Stimulated activated CD8-positive, alpha-beta memory T cell treated with anti-CD3 and anti-CD28 coated beads, Interleukin-4, amount 100 ng/mL, for 1 hour (primary cell): Measurements from ENCODE around the gene ACADSB.
A peak's percentile ranks its signal among the peaks of the same experiment; 100 is the strongest.

Source experiments
- DNase-seq, 2 donors: peaks; one replicate each; pipeline ENCODE4 v3.0.0-alpha.2; 2020; ENCODE audit warnings: low read depth in 2 of 2, low spot score in 1 of 2

ACADSB gene

DNA sequence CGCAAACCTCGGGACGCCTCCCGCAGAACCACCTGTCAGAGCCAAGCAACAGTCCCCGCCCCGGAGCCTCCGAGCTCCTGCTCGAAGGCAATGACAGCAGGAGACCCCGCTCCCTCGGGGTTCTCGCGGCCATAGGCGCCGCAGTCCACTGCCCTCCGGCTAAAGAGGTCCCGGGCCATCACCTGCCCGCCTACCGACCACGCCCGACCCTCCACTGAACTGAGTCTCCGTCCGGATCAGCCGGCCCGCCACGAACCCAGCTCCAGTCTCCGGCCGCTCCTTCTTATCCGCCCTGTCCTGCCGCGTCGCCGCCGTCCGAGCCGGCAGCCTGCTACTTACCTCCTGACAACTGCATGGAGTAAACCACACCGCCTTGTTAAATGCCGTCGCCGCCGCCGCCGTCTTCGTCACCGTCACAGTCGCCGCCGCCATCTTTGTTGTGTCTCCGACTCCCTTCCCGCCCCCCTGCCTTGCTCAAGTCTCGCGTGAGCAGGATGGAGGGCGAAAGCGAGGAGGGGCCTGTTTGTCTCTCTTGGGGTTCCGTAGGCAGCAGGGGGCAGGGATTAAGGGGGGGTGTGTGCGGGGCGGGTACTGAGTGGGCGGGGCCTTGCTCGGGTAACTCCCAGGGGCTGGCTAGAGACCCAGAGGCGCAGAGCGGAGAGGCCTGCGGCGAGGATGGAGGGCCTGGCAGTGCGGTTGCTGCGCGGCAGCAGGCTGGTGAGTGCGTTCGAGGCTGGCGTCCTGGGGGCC, at the start of gene ACADSB, which contains the start of gene IKZF5:
ACADSB (plus strand) TSS at position 652 of the 750 bp plus-strand sequence; CDS start at position 676, 24 bp downstream.
IKZF5 (minus strand) TSS at position 441 of the 750 bp plus-strand sequence. CDS start 10,170 bp downstream, outside the sequence.
- DNase-seq: peak; percentile 90 to 91

DNA sequence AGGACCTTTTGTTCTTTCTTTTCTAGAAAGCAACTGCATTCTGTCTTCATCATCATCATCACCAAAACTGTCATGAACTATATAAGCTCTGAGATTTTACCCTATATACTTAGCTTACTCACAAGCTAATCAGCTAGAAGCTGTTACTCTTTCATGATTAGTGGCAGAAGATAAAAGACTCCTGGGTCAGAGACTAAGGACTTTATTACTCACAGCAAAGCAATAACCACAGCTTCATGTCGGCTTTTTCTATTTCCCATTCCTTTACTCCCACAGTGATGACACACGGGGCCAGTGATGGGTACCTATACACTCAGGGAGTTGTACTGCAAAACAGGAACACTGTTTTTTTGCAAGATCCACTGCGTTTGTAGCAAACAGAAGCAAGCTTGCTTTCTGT, 46.4 kb upstream of the ACADSB start:
- DNase-seq: no peak

DNA sequence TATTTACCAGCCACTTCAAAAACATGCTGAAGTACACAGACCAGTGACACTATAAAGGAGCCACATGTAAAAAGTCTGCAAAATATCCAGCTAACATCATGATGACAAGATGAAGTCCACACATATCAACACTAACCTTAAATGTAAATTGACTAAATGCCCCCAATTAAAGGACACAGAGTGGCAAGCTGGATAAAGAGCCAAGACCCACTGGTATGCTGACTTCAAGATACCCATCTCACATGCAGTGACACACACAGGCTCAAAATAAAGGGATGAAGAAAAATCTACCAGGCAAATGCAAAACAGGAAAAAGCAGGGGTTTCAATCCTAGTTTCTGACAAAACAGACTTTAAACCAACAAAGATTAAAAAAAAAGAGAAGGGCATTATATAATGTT, 41.9 kb upstream of the ACADSB start:
- DNase-seq: no peak

DNA sequence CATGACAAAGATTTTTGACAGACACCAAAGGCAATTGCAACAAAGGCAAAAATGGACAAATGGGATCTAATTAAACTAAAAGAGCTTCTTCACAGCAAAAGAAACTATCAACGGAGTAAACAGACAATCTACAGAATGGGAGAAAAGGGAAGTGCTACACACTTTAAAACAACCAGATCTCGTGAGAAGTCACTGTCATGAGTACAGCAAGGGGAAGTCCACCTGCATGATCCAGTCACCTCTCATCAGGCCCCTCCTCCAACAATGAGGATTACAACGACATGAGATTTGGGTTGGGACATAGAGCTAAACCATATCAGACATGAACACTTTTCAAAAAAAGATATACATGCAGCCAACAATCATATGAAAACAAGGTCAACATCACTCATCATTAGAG, 40.1 kb upstream of the ACADSB start:
- no peak for DNase-seq

DNA sequence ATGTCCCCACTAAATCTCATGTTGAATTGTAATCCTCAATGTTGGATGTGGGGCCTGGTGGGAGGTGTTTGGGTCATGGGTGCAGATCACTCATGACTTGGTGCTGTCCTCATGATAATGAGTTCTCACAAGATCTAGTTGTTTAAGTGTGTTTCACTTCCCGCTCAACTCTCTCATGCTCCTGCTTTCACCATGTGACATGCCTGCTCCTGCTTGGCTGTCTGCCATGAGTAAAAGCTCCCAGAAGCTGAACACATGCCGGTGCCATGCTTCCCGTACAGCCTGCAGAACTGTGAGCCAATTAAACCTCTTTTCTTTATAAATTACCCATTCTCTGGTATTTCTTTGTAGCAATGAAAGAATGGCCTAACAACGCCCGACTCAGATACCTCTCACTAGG, 34.8 kb upstream of the ACADSB start:
- DNase-seq: no peak

DNA sequence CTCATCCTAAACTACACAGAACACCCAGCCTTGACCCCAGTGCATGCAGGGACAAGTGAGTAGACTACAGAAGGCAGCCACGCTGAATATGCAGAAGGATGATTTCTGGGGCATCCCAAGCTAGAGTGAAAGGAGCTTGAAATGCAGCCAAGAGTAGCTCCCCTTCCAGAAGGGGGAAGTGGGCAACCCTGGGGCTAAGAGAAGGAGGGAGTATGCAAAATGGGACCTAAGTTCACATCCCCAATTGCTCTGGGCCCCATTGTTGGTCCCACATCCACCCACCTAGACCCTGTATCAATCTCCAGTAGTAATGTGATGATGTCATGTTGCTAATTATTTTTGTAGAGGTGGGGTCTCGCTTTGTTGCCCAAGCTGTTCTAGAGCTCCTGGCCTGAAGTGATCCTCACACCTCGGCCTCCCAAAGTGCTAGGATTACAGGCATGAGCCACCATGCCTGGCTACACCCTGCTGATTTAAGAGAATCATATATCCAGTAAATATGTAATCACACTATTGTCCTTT, 34.2 kb upstream of the ACADSB start:
- DNase-seq: no peak

DNA sequence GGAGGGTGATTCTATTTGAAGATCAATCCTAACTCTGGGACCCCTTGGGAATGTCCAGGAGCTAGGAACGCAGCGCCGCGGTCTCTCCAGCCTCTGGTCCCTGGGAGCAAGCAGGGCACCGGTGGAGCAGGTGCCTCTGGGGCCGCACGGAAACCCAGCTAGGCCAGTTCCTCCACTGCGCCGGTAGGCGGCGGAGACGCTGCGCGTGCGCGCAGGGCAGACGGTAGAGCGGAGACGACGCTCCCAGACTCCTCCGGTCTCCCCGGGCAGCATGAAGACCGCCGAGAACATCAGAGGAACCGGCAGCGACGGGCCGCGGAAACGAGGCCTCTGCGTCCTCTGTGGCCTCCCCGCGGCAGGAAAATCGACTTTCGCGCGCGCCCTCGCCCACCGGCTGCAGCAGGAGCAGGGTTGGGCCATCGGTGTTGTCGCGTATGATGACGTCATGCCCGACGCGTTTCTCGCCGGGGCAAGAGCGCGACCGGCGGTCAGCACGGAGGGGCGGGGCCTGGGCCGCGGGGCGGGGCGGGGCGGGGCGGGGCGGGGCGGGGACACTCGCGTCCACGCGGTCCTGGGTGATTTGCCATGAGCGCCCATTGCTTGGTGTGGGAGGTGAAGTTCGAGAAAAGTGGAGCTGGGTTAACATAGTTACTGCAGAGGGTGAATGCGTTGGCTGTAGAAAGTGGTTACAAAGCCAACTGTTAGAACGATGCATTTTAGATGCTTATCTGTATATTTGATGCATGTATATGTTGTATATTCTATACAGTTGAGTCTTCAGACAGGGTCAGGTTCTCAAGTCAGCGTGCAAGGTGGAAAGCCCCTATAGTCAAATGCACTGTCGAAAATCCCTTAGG, 28.4 kb upstream of the ACADSB start, which contains the start of gene PSTK:
PSTK (plus strand) TSS at position 193 of the 857 bp plus-strand sequence; CDS start at position 272, 79 bp downstream.
- peak; percentile 72 for DNase-seq

DNA sequence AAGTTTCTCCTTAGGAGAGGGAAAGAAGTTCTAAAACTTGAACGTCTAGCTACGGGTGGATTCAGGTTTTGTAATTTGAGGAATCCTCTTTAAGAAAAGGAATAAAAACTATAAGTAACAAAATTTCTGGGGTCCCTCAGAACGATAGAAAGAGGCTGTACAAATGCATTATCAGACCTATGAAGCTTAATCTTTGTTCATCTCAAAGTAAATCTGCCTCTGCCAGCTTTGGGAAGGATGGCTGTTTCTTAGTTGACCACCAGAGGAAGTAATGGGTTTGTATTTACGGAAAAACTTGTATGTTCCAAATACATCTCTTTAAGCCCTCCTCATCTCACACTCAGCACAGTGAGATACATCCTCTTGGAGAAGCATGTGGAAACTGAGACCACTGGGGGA, 27.7 kb upstream of the ACADSB start:
- no peak for DNase-seq

DNA sequence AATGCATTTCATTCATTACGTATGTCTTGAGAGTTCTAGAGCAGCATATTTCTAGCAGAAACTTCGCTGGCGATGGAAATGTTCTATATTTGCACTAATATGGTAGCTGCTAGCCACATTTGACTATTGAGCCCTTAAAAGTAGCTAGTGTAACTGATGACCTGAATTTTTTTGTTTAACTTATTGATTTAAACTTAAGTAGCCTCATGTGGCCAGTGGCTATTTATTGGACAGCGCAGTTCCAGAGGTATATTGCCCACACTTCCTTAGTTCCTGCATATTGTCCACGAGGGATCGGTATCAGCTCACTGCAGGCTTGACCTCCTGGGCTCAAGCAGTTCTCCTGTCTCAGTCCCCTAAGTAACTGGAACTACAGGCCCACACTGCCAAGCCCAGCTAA, 24.9 kb upstream of the ACADSB start:
- no peak for DNase-seq

DNA sequence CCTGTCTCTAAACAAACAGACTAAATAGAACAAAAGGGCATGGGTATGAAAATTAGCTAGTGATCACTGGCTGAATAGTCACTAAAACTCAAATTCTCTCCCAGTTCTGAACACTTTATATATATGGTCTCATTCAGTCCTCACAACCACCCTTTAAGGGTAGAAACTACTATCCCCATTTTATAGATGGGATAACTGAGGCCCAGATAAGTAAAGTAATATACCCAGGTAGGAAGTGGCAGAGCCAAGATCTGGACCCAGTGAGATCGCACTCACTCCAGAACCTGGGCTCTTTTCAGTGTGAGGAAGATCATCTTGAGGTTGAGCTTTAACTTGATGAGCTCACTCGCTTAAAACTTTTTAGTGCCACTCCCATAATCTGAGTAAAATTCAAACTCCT, 24.1 kb upstream of the ACADSB start:
- no peak for DNase-seq

DNA sequence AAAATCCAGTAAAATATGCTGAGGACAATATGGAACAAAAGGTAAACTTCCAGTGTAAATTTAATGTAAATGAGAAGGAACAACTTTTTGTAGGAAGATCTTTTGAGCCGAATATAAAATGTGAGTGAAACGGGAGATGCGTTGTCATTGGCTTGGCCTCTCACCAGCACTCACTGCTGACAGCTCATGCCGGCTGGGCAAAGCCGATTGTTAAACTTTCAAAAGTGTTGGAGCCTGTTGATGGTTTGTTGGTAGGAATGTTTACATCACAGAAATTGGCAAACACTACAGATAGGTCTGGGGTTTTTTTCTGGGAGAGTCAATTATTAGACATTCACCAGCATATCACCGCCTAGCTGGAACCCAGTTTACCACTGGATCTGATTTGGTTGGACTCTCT, 22.5 kb upstream of the ACADSB start:
- DNase-seq: no peak

DNA sequence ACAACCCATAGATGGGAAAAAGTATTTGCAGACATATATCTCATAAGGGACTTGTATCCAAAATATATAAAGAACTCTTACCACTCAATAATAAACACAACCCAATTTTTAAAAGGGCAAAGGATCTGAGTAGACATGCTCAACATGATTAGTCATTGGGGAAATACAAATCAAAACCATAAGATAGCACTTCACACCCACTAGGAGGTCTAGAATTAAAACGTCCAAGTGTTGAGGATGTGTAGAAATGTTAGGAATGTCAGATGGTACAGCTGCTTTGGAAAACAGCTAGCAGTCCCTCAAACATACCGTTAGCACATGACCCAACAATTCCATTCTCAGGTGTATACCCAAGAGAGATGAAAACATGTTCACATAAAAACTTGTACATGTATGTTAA, 20.3 kb upstream of the ACADSB start:
- DNase-seq: no peak

DNA sequence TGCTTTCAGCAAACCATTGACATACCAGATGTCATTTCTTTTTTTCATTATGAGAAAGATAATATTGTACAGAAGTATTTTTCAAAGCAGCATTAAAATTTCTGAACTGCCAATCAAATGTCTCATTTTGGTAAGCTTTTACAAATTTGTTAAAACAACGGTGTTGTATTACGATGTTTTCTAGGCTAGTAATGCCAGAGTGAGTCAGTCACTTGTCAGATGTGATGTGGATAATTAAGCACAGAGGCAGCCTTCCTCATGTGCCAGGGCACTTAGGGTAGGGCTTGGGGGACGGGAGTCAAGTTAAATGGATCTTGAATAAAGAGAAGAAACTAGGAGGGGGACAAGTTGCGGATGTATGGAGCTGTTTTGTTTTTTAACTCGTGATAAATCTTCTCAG, 18.5 kb upstream of the ACADSB start:
- DNase-seq: no peak

DNA sequence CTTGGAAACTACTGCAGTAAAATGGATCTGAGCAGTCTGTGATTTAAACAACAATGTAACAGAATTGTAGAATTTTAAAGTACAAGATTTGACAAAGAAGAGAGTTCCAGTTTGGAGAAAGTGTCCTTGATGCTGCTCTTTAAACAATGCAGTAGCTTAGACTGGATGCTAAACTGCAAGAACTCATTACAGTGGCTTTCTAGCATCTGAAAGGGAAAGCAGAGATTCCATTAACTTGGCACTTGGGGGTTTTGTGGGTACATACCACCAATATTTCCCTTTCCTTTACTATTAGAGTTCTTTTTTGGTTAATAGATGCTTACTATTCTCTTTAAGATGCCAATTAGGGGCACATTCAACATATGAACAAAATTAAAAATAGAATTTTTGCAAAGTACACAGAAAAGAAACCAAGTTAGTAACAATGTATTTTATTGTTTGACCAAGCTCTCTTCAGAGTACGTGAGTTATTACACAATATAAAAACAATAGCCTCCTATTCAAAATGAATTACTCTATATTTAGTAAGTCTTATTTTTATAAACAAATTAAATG, 16.7 kb upstream of the ACADSB start:
- no peak for DNase-seq

DNA sequence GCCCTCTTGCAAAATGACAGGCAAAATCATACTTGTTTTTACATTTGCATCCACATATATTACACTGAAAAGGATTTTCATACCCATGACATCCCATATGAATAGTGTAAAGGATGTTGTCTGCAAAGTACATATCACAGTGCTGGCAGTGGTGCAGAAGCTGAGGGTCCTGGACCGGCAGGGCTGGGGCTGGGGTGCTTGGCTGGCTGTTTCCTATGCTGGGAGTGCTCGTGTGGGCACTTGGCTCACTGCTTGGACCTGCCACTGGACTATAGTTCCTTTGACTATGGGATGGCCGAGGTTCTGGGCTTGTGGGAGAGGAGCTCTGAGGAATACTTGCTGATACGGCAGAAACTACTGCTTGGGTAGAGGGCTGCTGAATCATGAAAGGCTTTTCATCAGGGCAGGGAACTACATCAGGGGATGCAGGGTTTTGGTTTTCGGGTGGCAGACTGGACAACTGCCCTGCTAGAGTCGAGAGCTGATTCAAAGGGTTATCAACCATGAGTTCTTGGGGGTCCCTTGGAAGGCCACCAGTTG, 14.9 kb upstream of the ACADSB start:
- DNase-seq: no peak

DNA sequence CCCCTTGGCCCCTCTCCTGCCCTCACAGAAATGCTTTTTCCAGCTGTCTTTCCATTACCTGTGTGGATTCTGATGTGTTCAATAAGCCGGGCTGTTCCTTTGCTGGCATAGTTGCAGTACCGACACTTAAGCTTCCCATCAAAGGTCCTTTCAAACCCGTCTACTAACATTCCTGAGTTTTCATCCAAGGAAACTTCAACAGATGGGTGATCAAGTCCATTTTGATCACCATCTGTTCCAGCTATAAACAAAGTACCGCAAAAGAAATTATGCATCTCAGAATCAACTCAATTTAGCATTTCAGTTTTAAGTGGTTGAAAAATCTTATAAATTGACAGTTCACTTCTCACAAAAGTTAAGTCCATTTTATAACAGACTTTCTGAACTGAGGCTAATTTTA, 12.9 kb upstream of the ACADSB start:
- no peak for DNase-seq

DNA sequence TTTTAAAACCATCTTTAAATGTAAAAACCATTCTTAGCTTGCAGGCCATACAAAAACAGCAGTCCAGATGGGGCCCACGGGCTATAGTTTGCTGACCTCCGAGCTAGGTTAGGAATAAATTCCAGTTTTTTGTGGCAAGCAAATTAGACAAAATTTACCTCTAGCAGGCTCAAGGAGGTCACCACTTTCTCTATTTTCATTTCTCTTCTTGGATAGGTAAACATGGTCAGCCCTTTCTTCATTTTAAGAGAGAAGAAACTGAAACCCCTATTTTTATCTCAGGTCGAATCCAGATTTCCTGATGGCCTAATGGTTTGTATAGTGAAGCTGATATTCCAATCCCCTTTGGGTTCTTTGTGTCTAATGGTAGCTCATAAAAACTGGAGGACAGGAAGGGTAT, 10.9 kb upstream of the ACADSB start:
- no peak for DNase-seq

DNA sequence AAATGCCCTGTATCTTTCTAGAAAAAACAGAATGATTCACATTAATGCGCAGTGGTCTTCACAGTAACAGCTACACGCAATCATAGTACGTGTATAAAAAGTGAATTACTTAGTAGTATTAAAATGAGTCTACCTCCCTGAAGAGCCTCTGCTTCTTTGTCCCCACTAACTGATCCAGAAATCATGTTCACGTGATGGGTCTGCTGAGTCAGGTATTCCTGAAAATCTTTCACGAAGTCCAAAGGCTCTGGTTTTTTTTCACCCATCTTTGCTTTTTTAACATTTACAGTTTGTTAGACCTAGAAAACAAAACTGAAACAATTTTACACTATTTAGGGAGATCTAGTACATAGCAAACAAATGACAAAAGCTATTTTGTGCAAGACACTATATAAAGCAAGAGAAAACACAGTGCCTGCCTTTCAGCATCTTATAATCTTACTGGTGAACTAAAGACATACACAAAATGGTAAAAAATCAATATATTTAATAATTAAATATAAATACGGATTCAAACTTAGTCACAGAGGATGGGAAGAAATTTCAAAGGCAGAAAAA, 10.4 kb upstream of the ACADSB start:
- no peak for DNase-seq

DNA sequence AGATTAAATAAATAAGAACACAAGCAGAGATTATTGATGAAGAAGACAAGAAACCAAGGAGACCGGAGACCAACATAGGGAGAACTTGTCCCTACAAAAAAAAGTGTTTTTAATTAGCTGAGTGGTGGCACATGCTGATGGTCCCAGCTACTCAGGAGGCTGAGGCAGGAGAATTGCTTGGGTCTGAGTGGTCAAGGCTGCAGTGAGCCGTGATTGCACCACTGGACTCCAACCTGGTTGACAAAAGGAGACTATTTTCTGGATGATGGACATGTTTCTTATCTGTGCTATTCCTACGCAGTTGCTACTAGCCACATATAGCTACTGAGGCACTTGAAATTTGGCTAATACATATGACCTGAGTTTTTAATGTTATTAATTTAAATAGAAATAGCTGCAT, 9.9 kb upstream of the ACADSB start:
- DNase-seq: no peak

DNA sequence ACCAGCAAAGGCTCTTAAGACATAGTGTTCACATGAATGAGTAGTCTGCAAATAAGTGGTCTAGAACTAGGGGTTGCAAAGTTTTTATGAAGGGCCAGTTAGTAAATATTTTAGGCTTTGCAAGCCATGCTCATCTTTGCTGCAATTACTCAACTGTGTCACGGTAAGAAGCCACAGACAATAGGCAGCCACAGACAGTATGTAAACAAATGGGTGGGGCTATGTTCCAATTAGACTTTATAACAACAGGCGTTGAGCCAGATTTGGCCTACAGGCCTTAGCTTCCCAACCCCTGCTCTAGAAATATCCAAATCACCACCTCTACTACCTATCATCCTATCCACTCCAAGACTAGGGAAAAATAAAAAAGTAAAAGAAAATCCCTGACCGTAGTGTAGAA, 9.5 kb upstream of the ACADSB start:
- no peak for DNase-seq

DNA sequence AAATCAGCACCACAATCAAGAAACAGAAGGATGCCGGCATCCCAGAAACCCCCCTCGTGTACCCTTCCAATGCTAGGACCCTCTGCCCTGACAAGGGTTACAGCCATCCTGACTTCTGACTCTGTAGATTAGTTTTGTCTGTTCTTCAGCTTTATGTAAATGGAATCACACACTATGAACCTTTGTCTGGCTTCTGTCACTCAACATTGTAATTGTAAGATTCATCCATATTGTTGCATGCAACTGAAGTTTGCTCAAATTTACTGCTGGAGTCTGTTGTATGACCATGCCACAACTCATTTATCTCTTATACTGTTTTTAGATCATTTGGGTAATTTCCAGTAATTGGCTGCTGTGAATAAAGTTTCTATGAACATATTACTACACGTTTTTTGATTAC, 8.7 kb upstream of the ACADSB start:
- DNase-seq: no peak
